Colonic mucosa (tissue), 4 donors: ENCODE results near the gene NCBP2. TPM values are rescaled to one million over a fixed set of nuclear protein-coding genes. Genes with fewer than 3 reads are reported as not detected.

Experiments used
- DNase-seq: peaks from one replicate; pipeline ENCODE4 v3.0.0-alpha.2; 2020
- H3K27ac ChIP-seq: fragments of 200-600 bp; one replicate; pipeline ENCODE4 v1.8.0; 2021
- H3K27me3 ChIP-seq: fragments of 200-600 bp; one replicate; pipeline ENCODE4 v1.8.0; 2021
- H3K36me3 ChIP-seq: fragments of 200-600 bp; one replicate; pipeline ENCODE4 v1.8.0; 2021
- H3K4me1 ChIP-seq: fragments of 200-600 bp; one replicate; pipeline ENCODE4 v1.8.0; 2021; ENCODE audit warnings: mild to moderate bottlenecking
- H3K4me3 ChIP-seq: fragments of 200-600 bp; one replicate; pipeline ENCODE4 v1.8.0; 2021
- H3K9ac ChIP-seq, 2 donors: one replicate each; pipeline ENCODE4 v1.7.0; 2013; ENCODE audit warnings: control low read depth in 2 of 2, low read depth in 2 of 2, low read length in 2 of 2
- H3K9me3 ChIP-seq: fragments of 200-600 bp; one replicate; pipeline ENCODE4 v1.8.0; 2021
- intact Hi-C: fragments of 100-400 bp; cut with DNase I; formaldehyde crosslinking; loops from one replicate; pipeline ENCODE4 v1.14.1; 2022
- total RNA-seq, 2 donors: library from RNA; stranded (reverse); fragmentation: NEBNext Ultra II Directional in 1 of 2; extraction: Animal tissue kit (Norgen Biotek cat#: 25700) in 1 of 2; gene quantifications; one replicate each; pipeline ENCODE4 v1.2.1, GENCODE V29; 2021
- TF ChIP-seq, protein P1 (sequence below): fragments of 200-600 bp; IDR thresholded peaks from one replicate; pipeline ENCODE4 v1.8.0; 2022; ENCODE audit warnings: antibody characterized with exemption, mild to moderate bottlenecking
- donor health status: healthy.
- donor health status: DM: no; HTN: no; CAD: no.
- donor health status: DM: no; HTN: no; CAD: no.

The NCBP2 gene
- 10 to 100 TPM; 61.8 to 92.8 TPM for total RNA-seq

DNA sequence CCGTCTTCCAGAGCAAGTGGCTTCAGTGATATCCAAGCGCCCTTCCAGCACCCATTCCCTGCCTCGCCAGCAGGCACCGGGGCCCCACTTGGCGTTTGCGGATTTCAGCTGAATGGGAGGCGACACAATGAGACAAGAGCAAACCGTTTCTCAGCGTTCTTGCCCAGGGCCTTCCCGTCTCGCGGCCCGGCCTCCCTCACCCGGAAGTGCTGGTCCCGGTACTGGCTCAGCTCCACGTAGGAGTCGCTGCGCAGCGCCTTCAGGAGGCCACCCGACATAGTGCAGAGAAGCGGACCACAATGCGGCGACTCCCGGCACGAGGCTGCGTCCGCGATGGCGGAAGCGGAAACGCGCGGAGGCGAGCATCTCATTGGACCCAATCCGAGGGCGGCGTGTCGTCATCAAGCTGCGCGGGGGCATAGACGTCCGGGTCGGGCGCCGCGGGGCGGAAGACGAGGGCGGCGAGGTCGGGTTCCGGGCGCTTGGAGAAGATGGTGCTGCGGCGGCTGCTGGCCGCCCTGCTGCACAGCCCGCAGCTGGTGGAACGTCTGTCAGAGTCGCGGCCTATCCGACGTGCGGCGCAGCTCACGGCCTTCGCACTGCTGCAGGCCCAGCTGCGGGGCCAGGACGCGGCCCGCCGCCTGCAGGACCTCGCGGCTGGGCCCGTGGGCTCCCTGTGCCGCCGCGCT lies at the start of gene NCBP2:
Gene NCBP2 (minus strand): TSS at position 303 of the 689 bp plus-strand sequence. CDS start 25 bp downstream, at position 278.
- intact Hi-C loops: no loop called here
- peak; percentile 99 for DNase-seq
- no peaks in the 10 kb centered on the region for H3K27me3 ChIP-seq
- H3K36me3 ChIP-seq: no peaks in the 10 kb centered on the region
- TF ChIP-seq, protein P1, sequence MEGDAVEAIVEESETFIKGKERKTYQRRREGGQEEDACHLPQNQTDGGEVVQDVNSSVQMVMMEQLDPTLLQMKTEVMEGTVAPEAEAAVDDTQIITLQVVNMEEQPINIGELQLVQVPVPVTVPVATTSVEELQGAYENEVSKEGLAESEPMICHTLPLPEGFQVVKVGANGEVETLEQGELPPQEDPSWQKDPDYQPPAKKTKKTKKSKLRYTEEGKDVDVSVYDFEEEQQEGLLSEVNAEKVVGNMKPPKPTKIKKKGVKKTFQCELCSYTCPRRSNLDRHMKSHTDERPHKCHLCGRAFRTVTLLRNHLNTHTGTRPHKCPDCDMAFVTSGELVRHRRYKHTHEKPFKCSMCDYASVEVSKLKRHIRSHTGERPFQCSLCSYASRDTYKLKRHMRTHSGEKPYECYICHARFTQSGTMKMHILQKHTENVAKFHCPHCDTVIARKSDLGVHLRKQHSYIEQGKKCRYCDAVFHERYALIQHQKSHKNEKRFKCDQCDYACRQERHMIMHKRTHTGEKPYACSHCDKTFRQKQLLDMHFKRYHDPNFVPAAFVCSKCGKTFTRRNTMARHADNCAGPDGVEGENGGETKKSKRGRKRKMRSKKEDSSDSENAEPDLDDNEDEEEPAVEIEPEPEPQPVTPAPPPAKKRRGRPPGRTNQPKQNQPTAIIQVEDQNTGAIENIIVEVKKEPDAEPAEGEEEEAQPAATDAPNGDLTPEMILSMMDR: peak; percentile 48
- H3K27ac ChIP-seq: peak within 1 kb of the TSS; percentile 97
- peak within 1 kb of the TSS; percentile 98 for H3K4me3 ChIP-seq
- peak within 1 kb of the TSS; percentile 83 to 96 for H3K9ac ChIP-seq
- no peaks in the 10 kb centered on the region for H3K9me3 ChIP-seq
- peaks cover 8% of the 10 kb centered on the region for H3K4me1 ChIP-seq

DNA sequence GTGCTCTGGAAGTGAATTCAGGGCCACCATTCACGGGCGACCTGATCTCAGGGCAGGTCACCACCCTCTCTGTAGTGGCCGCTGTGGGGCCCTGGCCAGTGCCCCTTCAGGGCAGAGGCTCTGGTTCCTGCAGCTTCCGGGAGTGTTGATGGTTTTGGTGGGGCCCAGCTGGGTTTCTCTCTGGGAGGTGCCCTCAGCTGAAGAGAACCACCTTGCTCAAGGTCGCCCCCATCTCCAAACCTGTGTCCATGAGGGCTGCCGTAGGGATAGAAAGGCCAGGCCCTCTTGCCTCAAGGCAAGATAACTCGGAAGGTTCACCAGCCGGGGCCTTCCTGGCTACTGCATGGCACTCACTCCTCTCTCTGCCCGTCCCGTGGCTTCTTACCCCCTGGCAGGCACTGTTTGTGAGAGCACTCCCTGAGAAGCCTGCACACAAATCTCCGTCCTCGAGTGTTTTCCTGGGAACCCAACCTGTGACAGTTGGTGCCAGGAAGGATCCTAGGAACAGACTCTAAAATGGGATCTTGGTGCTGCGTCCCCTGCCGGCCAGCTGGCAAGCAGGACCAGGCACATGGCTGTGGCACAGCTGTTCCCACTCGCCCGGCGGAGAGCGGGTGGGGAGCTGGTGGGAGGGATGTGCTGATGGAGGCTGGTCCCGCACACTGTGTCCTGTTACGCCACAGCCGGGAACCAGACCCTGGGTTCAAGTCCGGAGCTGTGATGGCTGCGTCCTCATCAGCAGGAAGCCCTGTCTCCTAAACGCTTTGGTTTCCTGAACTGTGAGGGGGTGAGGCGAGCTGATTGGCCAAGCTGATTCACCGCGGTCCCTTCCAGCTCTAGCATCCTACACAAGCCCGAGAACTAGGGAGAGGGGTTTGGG lies 49.5 kb upstream of the NCBP2 start:
- no peaks in the 10 kb centered on the region for H3K36me3 ChIP-seq
- H3K27me3 ChIP-seq: no peaks in the 10 kb centered on the region
- H3K4me3 ChIP-seq: no peak overlapping the region
- DNase-seq: no peak
- intact Hi-C loops: no loop called here
- no peak overlapping the region for H3K9ac ChIP-seq
- no peaks in the 10 kb centered on the region for H3K9me3 ChIP-seq
- H3K27ac ChIP-seq: no peak overlapping the region
- no peaks in the 10 kb centered on the region for H3K4me1 ChIP-seq
- TF ChIP-seq, protein P1: no peak

DNA sequence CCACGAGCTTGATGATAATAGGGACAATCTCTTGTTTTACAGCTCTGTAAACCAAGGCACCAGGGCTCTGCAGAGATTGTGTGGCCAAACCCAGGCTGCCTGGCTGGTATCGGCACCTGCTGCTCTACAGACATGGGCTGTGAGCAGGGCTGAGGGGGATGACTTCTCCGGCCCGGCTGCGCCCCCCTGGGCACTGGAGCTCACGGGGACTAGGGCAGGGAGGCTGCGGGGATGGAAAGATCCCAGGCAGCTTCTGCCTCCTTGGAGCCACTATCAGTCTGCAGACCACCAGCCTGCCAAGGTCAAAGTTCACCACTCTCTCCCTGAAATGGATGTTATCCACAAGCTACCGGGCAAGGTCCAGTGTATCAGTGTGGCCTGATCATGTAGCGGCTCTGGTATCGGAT lies 48.3 kb upstream of the NCBP2 start:
- intact Hi-C loops: no loop called here
- Histone ChIP-seq H3K9me3 (no peaks in the 10 kb centered on the region), H3K36me3 (no peaks in the 10 kb centered on the region), H3K4me1 (no peaks in the 10 kb centered on the region), H3K9ac (no peak overlapping the region), H3K27ac (no peak overlapping the region), H3K4me3 (no peak overlapping the region), H3K27me3 (no peaks in the 10 kb centered on the region)
- DNase-seq: no peak
- TF ChIP-seq, protein P1: no peak

DNA sequence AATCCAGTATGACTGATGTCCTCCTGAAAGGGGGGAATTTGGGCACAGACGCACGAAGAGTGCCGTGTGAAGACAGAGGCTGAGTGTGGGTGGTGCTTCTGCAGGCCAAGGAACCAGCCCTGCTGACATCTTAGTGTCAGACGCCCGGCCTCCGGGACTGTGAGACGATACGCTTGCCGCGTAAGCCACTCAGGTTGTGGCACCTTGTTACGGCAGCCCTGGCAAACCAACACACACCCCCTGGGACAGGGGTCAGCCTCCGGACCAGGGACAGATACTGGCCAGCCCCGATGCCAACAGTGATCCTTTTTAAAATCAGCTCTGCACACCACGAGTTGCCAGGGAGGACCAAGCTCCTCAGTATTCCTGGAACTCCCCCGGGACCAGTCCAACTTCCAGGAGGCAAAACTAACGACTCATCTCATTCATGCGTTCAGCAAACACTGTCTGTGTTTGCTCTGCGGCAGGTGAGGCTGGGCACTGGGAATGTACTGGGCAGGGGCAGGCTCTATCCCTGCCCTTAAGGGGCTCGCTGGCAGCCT lies 47.5 kb upstream of the NCBP2 start:
- H3K27ac ChIP-seq: no peak overlapping the region
- H3K27me3 ChIP-seq: no peaks in the 10 kb centered on the region
- no peaks in the 10 kb centered on the region for H3K4me1 ChIP-seq
- H3K4me3 ChIP-seq: no peak overlapping the region
- intact Hi-C loops: no loop called here
- H3K9me3 ChIP-seq: no peaks in the 10 kb centered on the region
- TF ChIP-seq, protein P1: no peak
- H3K9ac ChIP-seq: no peak overlapping the region
- no peaks in the 10 kb centered on the region for H3K36me3 ChIP-seq
- DNase-seq: no peak

DNA sequence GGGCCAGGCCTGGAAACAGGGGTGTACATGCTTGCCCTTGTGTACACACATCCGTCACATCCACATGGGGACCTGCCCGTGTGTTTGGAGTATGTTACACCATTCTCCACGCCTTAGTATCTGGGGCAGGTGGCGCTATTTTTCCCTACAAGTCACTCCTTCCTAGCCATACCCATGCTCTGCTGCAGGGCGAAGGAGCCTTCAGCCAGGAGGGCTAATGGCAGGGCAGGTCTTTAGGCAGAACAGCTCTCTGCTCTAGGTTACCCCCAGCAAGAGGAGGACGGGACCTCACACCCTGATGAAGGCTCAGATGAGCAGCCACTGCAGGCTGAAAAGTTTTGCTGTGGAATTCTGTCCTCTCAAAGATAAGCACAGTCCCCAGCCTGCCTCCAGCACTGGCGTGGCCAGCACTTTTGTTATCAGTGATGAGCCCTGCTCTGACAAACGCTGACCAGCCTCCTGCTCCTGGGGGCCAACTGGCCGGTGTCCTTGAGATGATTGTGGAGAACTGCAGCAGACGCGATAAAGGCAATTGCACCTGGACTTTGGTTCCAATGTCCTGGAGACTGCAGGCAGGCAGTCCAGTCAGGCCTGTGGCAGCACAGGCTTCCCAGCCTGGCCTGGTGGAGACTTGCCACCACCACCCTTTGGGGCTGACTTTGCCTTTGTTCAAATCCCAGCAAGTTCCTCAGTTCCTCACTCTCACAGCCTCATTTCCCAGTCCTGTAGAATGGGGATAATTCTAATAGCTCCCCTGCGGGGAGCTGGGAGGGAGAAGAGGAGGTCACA lies 46.1 kb upstream of the NCBP2 start:
- Histone ChIP-seq H3K4me3 (no peak overlapping the region), H3K27me3 (no peaks in the 10 kb centered on the region), H3K4me1 (no peaks in the 10 kb centered on the region), H3K27ac (no peak overlapping the region), H3K36me3 (no peaks in the 10 kb centered on the region), H3K9ac (peak overlapping the region in 1 of 2 donors; percentile 12), H3K9me3 (no peaks in the 10 kb centered on the region)
- peak; percentile 58 for DNase-seq
- TF ChIP-seq, protein P1: no peak
- intact Hi-C loops: no loop called here
